GM18499 (cell line): ENCODE results near the gene UPK3A.
"Not testable (repeated sequence)": the region's sequence is repeated elsewhere in the genome, so short reads cannot be mapped to it uniquely, and the experiment has no call there.

Source experiments
- ATAC-seq: cut with Tn5 transposase; IDR thresholded peaks from one replicate; pipeline ENCODE4 v1.9.1; 2021; ENCODE audit warnings: moderate number of reproducible peaks; ENCODE audit not compliant: insufficient read depth, unreplicated experiment

Gene UPK3A

GRCh38 chr22:45254789-45255278 lies 29.9 kb upstream of the UPK3A start:
- ATAC-seq = no peak

GRCh38 chr22:45257941-45258340 lies 26.8 kb upstream of the UPK3A start:
- ATAC-seq = not testable (repeated sequence)

- no peak for ATAC-seq
Measured at GRCh38 chr22:45259754-45260394, 24.9 kb upstream of the UPK3A start.

- ATAC-seq = not testable (repeated sequence)
Measured at GRCh38 chr22:45260395-45260759, 24.4 kb upstream of the UPK3A start.

GRCh38 chr22:45261407-45262088 lies 23.2 kb upstream of the UPK3A start:
- ATAC-seq = no peak

- no peak for ATAC-seq
Measured at GRCh38 chr22:45262195-45262930, 22.4 kb upstream of the UPK3A start.

- peak; percentile 20 for ATAC-seq
Measured at GRCh38 chr22:45262931-45263462, 21.8 kb upstream of the UPK3A start.

- ATAC-seq = peak; percentile 39
Measured at GRCh38 chr22:45263463-45264269, 21.1 kb upstream of the UPK3A start.

- ATAC-seq = no peak
Measured at GRCh38 chr22:45265535-45265934, 19.2 kb upstream of the UPK3A start.

GRCh38 chr22:45268167-45268957 lies 16.4 kb upstream of the UPK3A start:
- no peak for ATAC-seq

- ATAC-seq = no peak
Measured at GRCh38 chr22:45268958-45269844, 15.5 kb upstream of the UPK3A start.

- no peak for ATAC-seq
Measured at GRCh38 chr22:45270095-45271020, 14.4 kb upstream of the UPK3A start.

- ATAC-seq = no peak
Measured at GRCh38 chr22:45271667-45272201, 13.0 kb upstream of the UPK3A start.

GRCh38 chr22:45272498-45272897 lies 12.3 kb upstream of the UPK3A start:
- no peak for ATAC-seq

GRCh38 chr22:45273452-45274075 lies 11.2 kb upstream of the UPK3A start:
- ATAC-seq = no peak

- no peak for ATAC-seq
Measured at GRCh38 chr22:45276507-45277105, 8.1 kb upstream of the UPK3A start.
